Measurements from ENCODE around the gene LILRA6. TPM values are rescaled to one million over a fixed set of nuclear protein-coding genes. Genes with fewer than 3 reads are reported as not detected.
"Not testable (repeated sequence)": the region's sequence is repeated elsewhere in the genome, so short reads cannot be mapped to it uniquely, and the experiment has no call there.

Gene LILRA6
- total and polyA plus RNA-seq, 10 of the 15 experiments (the other 5 are each of a cell fraction or from before 2014, with no cell fraction given): 0.04 to 1.7 (median 0.09) TPM; not detected in 2

DNA sequence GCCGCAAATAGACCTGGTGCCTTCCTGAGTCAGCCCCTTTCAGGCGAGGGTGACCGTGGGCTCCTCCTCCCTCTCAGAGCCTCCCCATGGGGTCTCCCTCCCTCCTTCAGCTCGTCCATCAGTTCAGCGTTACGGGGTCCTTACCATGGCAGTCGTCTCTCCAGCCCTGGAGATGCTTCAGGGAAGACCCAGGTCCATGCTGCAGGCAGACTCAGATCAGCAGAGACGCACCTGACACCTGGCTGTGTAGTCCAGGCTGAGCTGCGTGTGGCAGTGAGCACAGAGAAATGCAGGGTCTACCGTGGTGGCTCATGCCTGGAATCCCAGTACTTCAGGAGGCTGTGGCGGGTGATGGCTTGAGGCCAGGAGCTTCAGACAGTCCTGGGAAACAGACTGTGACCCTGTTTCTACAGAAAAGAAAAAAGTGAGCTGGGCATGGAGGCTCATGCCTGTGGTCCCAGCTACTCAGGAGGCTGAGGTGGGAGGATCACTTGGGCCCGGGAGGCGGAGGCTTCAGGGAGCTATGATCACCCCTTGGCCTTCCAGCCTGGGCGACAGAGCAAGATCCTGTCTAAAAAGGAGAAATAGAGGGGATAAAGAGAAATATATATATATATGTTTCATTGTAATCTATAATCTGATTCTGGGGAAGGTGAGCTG, 19.2 kb downstream of the LILRA6 start:
- H3K36me3 ChIP-seq (ENCODE audit: control insufficient read depth in 2 of 2, insufficient read depth in 2 of 2, low read length in 1 of 2); H3K9ac ChIP-seq (ENCODE audit: control insufficient read depth, insufficient read depth, low read length); H3K4me3 ChIP-seq; BruUV-seq (replicated peaks); H3K4me1 ChIP-seq (ENCODE audit: control insufficient read depth, insufficient read depth, low read length); POLR2A ChIA-PET; H2AFZ ChIP-seq (ENCODE audit: control insufficient read depth, low read depth, low read length); H3K27me3 ChIP-seq (replicated peaks in 1 of 2; ENCODE audit: control insufficient read depth in 2 of 2, insufficient read depth in 2 of 2, low read length in 1 of 2); DNase-seq (ENCODE audit: low read depth, low spot score); H3K79me2 ChIP-seq (ENCODE audit: control insufficient read depth, insufficient read depth, low read length); RAD21 ChIA-PET (ENCODE audit: unreplicated experiment); H3K27ac ChIP-seq (ENCODE audit: control insufficient read depth, insufficient read depth); intact Hi-C loops (cut with micrococcal nuclease; ENCODE audit: unreplicated experiment); H4K20me1 ChIP-seq (ENCODE audit: control insufficient read depth, insufficient read depth); in situ Hi-C loops (cut with MboI); H3K9me3 ChIP-seq (replicated peaks; ENCODE audit: control insufficient read depth, insufficient read depth, low read length); H3K4me2 ChIP-seq (ENCODE audit: control insufficient read depth, insufficient read depth): not testable (repeated sequence)
- SMC1A ChIA-PET (ENCODE audit: uncharacterized antibody, unreplicated experiment): interaction anchor here (0.6 kb wide), 1 partner anchor 23 kb away, joined by 3 read pairs; no protein-coding TSS in a partner anchor
- peak; percentile 7 for FAIRE-seq
- peak; percentile 28; the same call in 2 of the 3 replicates for ATAC-seq
- CTCF ChIA-PET: interaction anchor here (0.9 to 1.0 kb wide), 2 partner anchors 9 to 43 kb away, joined by 3 to 6 read pairs; no protein-coding TSS in a partner anchor
- 24% methylated on average over 14 of the region's 14 CpGs for WGBS (ENCODE audit: insufficient coverage, insufficient replicate concordance, low lambda C conversion rate, missing lambda C conversion rate)

DNA sequence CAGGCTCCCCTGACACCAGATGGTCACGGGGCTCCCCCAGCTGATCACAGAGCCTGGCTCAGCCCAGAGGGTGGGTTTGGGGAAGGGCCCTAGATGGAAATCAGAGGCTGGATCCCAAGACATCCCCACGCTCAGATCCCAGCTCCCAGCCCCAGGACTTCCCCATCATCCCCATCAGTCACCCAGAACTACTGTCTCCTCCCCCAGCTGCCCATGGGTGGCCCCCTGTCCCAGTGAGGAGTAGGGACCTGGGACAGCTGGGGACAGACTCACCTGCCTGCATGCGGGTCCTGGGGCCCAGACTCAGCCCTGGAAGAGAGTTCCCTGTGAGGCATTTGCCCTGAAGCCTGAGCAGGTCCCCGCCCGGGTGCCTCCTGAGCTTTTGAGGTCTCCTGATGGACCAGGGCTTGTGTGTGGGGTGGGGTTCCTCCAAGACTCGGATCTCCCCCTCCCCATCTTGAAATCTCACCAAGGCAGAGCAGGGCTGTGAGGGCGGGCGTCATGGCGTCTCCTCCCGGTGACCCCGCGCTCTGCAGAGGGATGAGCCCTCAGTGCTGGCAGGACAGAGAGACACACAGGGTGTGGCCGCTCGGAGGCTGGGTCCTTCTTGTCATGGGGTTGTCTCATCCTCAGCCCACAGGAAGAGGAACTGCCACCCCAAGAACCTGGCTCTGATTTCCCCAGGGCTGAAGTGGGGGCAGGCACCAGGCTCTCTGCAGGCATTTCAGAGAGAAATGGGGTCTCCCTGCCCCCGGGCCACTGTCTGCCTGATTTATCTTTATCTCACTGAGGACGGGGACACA, 19.9 kb downstream of the LILRA6 start, which contains the start of gene LILRB3:
TSS of gene LILRB3 (minus strand) at position 534 of the 803 bp plus-strand sequence. CDS start at position 503, 31 bp downstream.
- H3K4me1 ChIP-seq (ENCODE audit: control insufficient read depth, insufficient read depth, low read length); H3K9me3 ChIP-seq (replicated peaks; ENCODE audit: control insufficient read depth, insufficient read depth, low read length); H3K27ac ChIP-seq (ENCODE audit: control insufficient read depth, insufficient read depth); BruUV-seq (replicated peaks); H3K4me3 ChIP-seq; DNase-seq (ENCODE audit: low read depth, low spot score); H3K9ac ChIP-seq (ENCODE audit: control insufficient read depth, insufficient read depth, low read length); SMC1A ChIA-PET (ENCODE audit: uncharacterized antibody, unreplicated experiment); intact Hi-C loops (cut with micrococcal nuclease; ENCODE audit: unreplicated experiment); in situ Hi-C loops (cut with MboI); H3K27me3 ChIP-seq (replicated peaks in 1 of 2; ENCODE audit: control insufficient read depth in 2 of 2, insufficient read depth in 2 of 2, low read length in 1 of 2); FAIRE-seq; RAD21 ChIA-PET (ENCODE audit: unreplicated experiment); H2AFZ ChIP-seq (ENCODE audit: control insufficient read depth, low read depth, low read length); H3K79me2 ChIP-seq (ENCODE audit: control insufficient read depth, insufficient read depth, low read length); H4K20me1 ChIP-seq (ENCODE audit: control insufficient read depth, insufficient read depth); H3K36me3 ChIP-seq (ENCODE audit: control insufficient read depth in 2 of 2, insufficient read depth in 2 of 2, low read length in 1 of 2); H3K4me2 ChIP-seq (ENCODE audit: control insufficient read depth, insufficient read depth); POLR2A ChIA-PET: not testable (repeated sequence)
- ATAC-seq: peak; percentile 43
- WGBS (ENCODE audit: insufficient coverage, insufficient replicate concordance, low lambda C conversion rate, missing lambda C conversion rate): 34% methylated on average over 16 of the region's 16 CpGs
- CTCF ChIA-PET: interaction anchor here (1.0 to 1.2 kb wide), 2 partner anchors 10 to 43 kb away, joined by 3 to 6 read pairs; no protein-coding TSS in a partner anchor

DNA sequence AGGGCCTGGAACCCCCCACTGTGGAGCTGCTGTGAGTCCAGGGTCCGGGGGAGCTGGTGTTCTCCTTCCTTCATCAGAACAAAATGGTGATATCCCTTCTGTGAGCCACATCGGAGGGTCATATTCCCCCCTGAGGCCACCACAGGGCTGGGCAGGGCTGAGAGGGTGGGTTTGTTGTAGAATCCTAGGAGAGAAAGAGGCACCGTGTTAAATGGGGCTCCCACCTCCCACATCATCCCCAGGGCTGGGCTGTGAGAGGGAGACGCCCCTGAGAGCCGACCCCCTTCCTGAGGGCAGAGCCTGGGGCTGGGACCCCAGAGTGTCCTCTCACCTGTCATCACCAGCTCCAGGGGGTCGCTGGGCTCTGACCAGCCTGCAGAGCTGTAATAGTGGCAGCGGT, 20.6 kb downstream of the LILRA6 start:
- 34% methylated on average over 7 of the region's 7 CpGs for WGBS (ENCODE audit: insufficient coverage, insufficient replicate concordance, low lambda C conversion rate, missing lambda C conversion rate)
- CTCF ChIA-PET: interaction anchor here (1.2 kb wide), 1 partner anchor 10 kb away, joined by 3 read pairs; no protein-coding TSS in a partner anchor
- H3K27ac ChIP-seq (ENCODE audit: control insufficient read depth, insufficient read depth); ATAC-seq; H3K79me2 ChIP-seq (ENCODE audit: control insufficient read depth, insufficient read depth, low read length); H4K20me1 ChIP-seq (ENCODE audit: control insufficient read depth, insufficient read depth); H3K4me2 ChIP-seq (ENCODE audit: control insufficient read depth, insufficient read depth); H3K9ac ChIP-seq (ENCODE audit: control insufficient read depth, insufficient read depth, low read length); POLR2A ChIA-PET; H3K9me3 ChIP-seq (replicated peaks; ENCODE audit: control insufficient read depth, insufficient read depth, low read length); H2AFZ ChIP-seq (ENCODE audit: control insufficient read depth, low read depth, low read length); H3K4me1 ChIP-seq (ENCODE audit: control insufficient read depth, insufficient read depth, low read length); intact Hi-C loops (cut with micrococcal nuclease; ENCODE audit: unreplicated experiment); BruUV-seq (replicated peaks); DNase-seq (ENCODE audit: low read depth, low spot score); SMC1A ChIA-PET (ENCODE audit: uncharacterized antibody, unreplicated experiment); H3K27me3 ChIP-seq (replicated peaks in 1 of 2; ENCODE audit: control insufficient read depth in 2 of 2, insufficient read depth in 2 of 2, low read length in 1 of 2); H3K36me3 ChIP-seq (ENCODE audit: control insufficient read depth in 2 of 2, insufficient read depth in 2 of 2, low read length in 1 of 2); FAIRE-seq; in situ Hi-C loops (cut with MboI); H3K4me3 ChIP-seq: not testable (repeated sequence)
- RAD21 ChIA-PET (ENCODE audit: unreplicated experiment): interaction anchor here (1.3 kb wide), 1 partner anchor 17 kb away, joined by 3 read pairs; no protein-coding TSS in a partner anchor

- H3K27me3 ChIP-seq (replicated peaks in 1 of 2; ENCODE audit: control insufficient read depth in 2 of 2, insufficient read depth in 2 of 2, low read length in 1 of 2); in situ Hi-C loops (cut with MboI); H3K4me2 ChIP-seq (ENCODE audit: control insufficient read depth, insufficient read depth); FAIRE-seq; H3K79me2 ChIP-seq (ENCODE audit: control insufficient read depth, insufficient read depth, low read length); H3K9me3 ChIP-seq (replicated peaks; ENCODE audit: control insufficient read depth, insufficient read depth, low read length); CTCF ChIA-PET; BruUV-seq (replicated peaks); H4K20me1 ChIP-seq (ENCODE audit: control insufficient read depth, insufficient read depth); H3K4me3 ChIP-seq; DNase-seq (ENCODE audit: low read depth, low spot score); H3K4me1 ChIP-seq (ENCODE audit: control insufficient read depth, insufficient read depth, low read length); ATAC-seq; RAD21 ChIA-PET (ENCODE audit: unreplicated experiment); POLR2A ChIA-PET; H3K36me3 ChIP-seq (ENCODE audit: control insufficient read depth in 2 of 2, insufficient read depth in 2 of 2, low read length in 1 of 2); intact Hi-C loops (cut with micrococcal nuclease; ENCODE audit: unreplicated experiment); H3K27ac ChIP-seq (ENCODE audit: control insufficient read depth, insufficient read depth); H2AFZ ChIP-seq (ENCODE audit: control insufficient read depth, low read depth, low read length); H3K9ac ChIP-seq (ENCODE audit: control insufficient read depth, insufficient read depth, low read length); SMC1A ChIA-PET (ENCODE audit: uncharacterized antibody, unreplicated experiment): not testable (repeated sequence)
- WGBS (ENCODE audit: insufficient coverage, insufficient replicate concordance, low lambda C conversion rate, missing lambda C conversion rate): 14% methylated on average over 5 of the region's 5 CpGs
Measured at GRCh38 chr19:54219702-54220101, 22.9 kb downstream of the LILRA6 start.
